ENCODE results near the gene SGCE.

The SGCE gene

DNA sequence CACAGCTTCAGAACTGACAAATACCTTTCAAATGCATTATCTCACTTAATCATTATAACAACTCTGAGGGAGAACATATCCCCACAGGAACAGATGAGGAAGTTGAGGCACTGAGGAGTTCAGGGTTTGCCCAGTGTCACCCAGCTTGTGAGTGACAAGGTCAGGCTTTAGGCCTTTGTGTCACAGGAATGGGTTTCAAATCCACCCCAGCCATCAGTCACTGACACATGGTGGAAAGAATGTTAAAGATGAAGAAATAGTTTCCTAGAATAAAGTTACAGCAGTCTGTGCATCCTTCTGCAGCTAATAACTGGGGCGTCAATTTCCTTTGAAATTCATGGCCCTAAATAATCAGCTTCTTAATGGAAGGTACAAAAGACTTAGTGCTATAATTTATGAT, 37.8 kb downstream of the SGCE start (continued):
- TF ChIP-seq ZBTB10 (tag by site-specific recombination; IDR thresholded peaks at IDR 0.05) (no peak), SCRT1 (tag by site-specific recombination; IDR thresholded peaks at IDR 0.05; ENCODE audit: borderline replicate concordance) (no peak), ZNF513 (tag by site-specific recombination; IDR thresholded peaks at IDR 0.05) (no peak), HOXA7 (CRISPR knock-in tag; IDR thresholded peaks at IDR 0.05; ENCODE audit: borderline replicate concordance) (no peak), ZNF791 (tag by site-specific recombination; IDR thresholded peaks at IDR 0.05) (no peak), TRIM28 (IDR thresholded peaks at IDR 0.05; ENCODE audit: borderline replicate concordance, low read length) (no peak)

DNA sequence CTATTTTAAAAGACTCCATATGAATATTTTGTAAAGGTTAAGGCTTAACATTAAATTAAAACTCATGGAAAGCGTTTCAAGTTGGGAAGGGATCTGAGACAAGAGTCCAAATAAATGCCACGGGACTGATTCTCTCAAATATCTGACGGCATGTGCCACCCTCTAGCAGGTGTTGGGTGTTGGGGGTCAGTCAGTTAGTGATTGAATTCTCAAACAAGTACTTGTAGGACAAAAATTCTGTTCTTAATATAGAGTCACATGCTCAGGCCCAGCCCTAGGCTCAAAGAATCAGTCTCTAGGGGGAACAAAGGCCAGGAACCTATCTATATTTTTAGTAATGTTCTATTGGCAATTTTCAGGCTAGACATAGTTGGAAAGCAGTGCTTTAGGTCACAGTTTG, 39.1 kb downstream of the SGCE start:
- POLR2A ChIA-PET, result no interaction called here
- TF ChIP-seq ZBTB17 (tag by site-specific recombination; IDR thresholded peaks at IDR 0.05), result no peak
- TF ChIP-seq, protein P1, sequence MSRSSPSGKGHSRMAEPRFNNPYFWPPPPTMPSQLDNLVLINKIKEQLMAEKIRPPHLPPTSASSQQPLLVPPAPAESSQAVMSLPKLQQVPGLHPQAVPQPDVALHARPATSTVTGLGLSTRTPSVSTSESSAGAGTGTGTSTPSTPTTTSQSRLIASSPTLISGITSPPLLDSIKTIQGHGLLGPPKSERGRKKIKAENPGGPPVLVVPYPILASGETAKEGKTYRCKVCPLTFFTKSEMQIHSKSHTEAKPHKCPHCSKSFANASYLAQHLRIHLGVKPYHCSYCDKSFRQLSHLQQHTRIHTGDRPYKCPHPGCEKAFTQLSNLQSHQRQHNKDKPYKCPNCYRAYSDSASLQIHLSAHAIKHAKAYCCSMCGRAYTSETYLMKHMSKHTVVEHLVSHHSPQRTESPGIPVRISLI (tag by site-specific recombination; IDR thresholded peaks at IDR 0.05), result no peak
- TF ChIP-seq ZNF777 (tag by site-specific recombination; IDR thresholded peaks at IDR 0.05; ENCODE audit: borderline replicate concordance), result no peak
- no peak for TF ChIP-seq FEZF1 (tag by site-specific recombination; IDR thresholded peaks at IDR 0.05)
- TF ChIP-seq ZBTB10 (tag by site-specific recombination; IDR thresholded peaks at IDR 0.05), result no peak
- no peak for TF ChIP-seq ZNF747 (tag by site-specific recombination; IDR thresholded peaks at IDR 0.05)
- TF ChIP-seq ZNF426 (tag by site-specific recombination; IDR thresholded peaks at IDR 0.05), result no peak
- TF ChIP-seq ZNF837 (tag by site-specific recombination; IDR thresholded peaks at IDR 0.05), result no peak
- TF ChIP-seq ZNF211 (tag by site-specific recombination; IDR thresholded peaks at IDR 0.05; ENCODE audit: low read depth), result no peak
- no peak for TF ChIP-seq ZNF530 (tag by site-specific recombination; IDR thresholded peaks at IDR 0.05; ENCODE audit: low read depth)
- H3K36me3 ChIP-seq (ENCODE audit: control insufficient read depth in 2 of 2, insufficient read depth in 1 of 2, low read length in 2 of 2), result peaks cover 0 to 28% of the 10 kb centered on the region in 2 experiments; a peak in 2 of 3 replicates
- no peaks in the 10 kb centered on the region for H3K4me1 ChIP-seq (ENCODE audit: control insufficient read depth, insufficient read depth, low read length)
- no peak overlapping the region for H3K27ac ChIP-seq (ENCODE audit: extremely low read depth, low read depth, low read length)
- no peak overlapping the region for H3K4me3 ChIP-seq (ENCODE audit: low read depth, low read length)
- H3K9me3 ChIP-seq (ENCODE audit: control insufficient read depth, insufficient read depth, low read depth, low read length), result no peaks in the 10 kb centered on the region
- CTCF ChIA-PET, result no interaction called here

DNA sequence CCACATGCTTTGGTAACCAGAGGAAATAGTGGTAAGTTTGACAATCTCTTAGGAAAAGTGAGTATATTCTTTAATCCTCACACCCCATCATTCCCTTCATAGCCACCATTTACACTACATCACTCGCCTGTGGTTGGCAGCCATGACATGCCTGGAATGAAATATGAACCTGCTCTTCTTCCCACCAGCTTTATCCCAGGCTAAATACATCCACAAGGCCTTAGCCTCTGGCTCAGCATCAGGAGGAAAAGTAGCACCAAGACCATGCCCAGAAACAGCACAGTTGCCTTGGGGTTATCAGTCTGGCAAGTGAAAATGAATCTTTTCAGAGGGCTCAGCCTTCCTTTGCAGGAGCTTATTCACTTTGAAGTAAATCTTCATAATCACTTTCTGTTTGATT, 40.3 kb downstream of the SGCE start:
- Histone ChIP-seq H3K9me3 (ENCODE audit: control insufficient read depth, insufficient read depth, low read depth, low read length) (no peaks in the 10 kb centered on the region), H3K4me1 (ENCODE audit: control insufficient read depth, insufficient read depth, low read length) (no peaks in the 10 kb centered on the region), H3K36me3 (ENCODE audit: control insufficient read depth in 2 of 2, insufficient read depth in 1 of 2, low read length in 2 of 2) (peaks cover 0 to 19% of the 10 kb centered on the region in 2 experiments; a peak in 2 of 3 replicates), H3K27ac (ENCODE audit: extremely low read depth, low read depth, low read length) (no peak overlapping the region), H3K4me3 (ENCODE audit: low read depth, low read length) (no peak overlapping the region)
- CTCF ChIA-PET, result interaction anchor here (0.6 to 0.8 kb wide), 2 partner anchors 17 to 1381 kb away, joined by 4 to 6 read pairs; no protein-coding TSS in a partner anchor
- POLR2A ChIA-PET, result no interaction called here
- TF ChIP-seq ZNF354C (tag by site-specific recombination; IDR thresholded peaks at IDR 0.05; ENCODE audit: borderline replicate concordance, low read depth) (no peak), ZNF610 (tag by site-specific recombination; IDR thresholded peaks at IDR 0.05; ENCODE audit: borderline replicate concordance) (no peak), ZNF571 (tag by site-specific recombination; IDR thresholded peaks at IDR 0.05) (no peak), GLI4 (tag by site-specific recombination; IDR thresholded peaks at IDR 0.05) (no peak), TRIM28 (IDR thresholded peaks at IDR 0.05; ENCODE audit: borderline replicate concordance, low read length) (no peak), ZNF549 (tag by site-specific recombination; IDR thresholded peaks at IDR 0.05) (no peak), HIC1 (tag by site-specific recombination; IDR thresholded peaks at IDR 0.05) (no peak)
- TF ChIP-seq, protein P2, sequence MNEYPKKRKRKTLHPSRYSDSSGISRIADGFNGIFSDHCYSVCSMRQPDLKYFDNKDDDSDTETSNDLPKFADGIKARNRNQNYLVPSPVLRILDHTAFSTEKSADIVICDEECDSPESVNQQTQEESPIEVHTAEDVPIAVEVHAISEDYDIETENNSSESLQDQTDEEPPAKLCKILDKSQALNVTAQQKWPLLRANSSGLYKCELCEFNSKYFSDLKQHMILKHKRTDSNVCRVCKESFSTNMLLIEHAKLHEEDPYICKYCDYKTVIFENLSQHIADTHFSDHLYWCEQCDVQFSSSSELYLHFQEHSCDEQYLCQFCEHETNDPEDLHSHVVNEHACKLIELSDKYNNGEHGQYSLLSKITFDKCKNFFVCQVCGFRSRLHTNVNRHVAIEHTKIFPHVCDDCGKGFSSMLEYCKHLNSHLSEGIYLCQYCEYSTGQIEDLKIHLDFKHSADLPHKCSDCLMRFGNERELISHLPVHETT (tag by site-specific recombination; IDR thresholded peaks at IDR 0.05), result no peak

Data from HEK293 (cell line).